DND-41 (cell line): ENCODE results near the gene IL9.

Experiments
- CTCF ChIP-seq: IDR thresholded peaks from 2 replicates; pipeline ENCODE4 v1.5.1; 2012; ENCODE audit warnings: borderline replicate concordance, low read length, moderate library complexity, mild to moderate bottlenecking; ENCODE audit not compliant: poor library complexity, severe bottlenecking; ENCODE audit errors: extremely low read depth
- EZH2 ChIP-seq: IDR thresholded peaks from 3 replicates; pipeline ENCODE4 v1.6.1; 2012; ENCODE audit warnings: borderline replicate concordance, low read depth, mild to moderate bottlenecking, moderate library complexity, low read length, inconsistent platforms; ENCODE audit not compliant: severe bottlenecking

GRCh38 chr5:135934939-135935338 is 39.3 kb upstream of the IL9 start:
- TF ChIP-seq EZH2 (no peak), CTCF (no peak)
